HG03159 (cell line): ENCODE measurements around the gene SLC16A12.
"Not testable (repeated sequence)": the region's sequence is repeated elsewhere in the genome, so short reads cannot be mapped to it uniquely, and the experiment has no call there.

Experiments
- ATAC-seq: cut with Tn5 transposase; IDR thresholded peaks from one replicate; pipeline ENCODE4 v1.9.1; 2021; ENCODE audit warnings: mild to moderate bottlenecking, moderate library complexity; ENCODE audit not compliant: unreplicated experiment

SLC16A12 gene

DNA sequence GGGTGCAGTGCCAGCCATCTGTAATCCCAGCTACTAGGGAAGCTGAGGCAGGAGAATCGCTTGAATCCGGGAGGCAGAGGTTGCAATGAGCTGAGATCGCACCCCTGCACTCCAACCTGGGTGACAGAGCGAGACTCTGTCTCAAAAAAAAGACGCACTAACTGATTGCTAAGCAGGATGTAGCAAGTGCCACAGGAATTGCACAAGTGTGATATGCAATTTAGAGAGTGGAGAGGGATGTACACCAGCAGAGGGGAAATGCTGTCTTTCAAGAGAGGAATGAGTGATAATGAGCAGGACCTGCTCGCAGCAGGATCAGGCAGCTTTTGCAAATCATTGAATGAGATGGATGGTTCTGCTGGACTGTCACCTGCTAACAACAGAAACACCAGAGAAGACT is 13.3 kb upstream of the SLC16A12 start:
- ATAC-seq, result no peak

- no peak for ATAC-seq
Observed at GRCh38 chr10:89547853-89548513, 12.6 kb upstream of the SLC16A12 start.

DNA sequence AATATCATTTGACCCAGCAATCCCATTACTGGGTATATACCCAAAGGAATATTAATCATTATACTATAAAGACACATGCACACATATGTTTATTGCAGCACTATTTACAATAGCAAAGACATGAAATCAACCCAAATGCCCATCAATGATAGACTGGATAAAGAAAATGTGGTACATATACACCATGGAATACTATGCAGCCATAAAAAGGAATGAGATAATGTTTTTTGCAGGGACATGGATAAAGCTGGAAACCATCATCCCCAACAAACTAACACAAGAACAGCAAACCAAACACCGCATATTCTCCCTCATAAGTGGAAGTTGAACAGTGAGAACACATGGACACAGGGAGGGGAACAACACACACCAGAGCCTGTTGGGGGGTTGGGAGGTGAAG is 11.3 kb upstream of the SLC16A12 start:
- not testable (repeated sequence) for ATAC-seq

DNA sequence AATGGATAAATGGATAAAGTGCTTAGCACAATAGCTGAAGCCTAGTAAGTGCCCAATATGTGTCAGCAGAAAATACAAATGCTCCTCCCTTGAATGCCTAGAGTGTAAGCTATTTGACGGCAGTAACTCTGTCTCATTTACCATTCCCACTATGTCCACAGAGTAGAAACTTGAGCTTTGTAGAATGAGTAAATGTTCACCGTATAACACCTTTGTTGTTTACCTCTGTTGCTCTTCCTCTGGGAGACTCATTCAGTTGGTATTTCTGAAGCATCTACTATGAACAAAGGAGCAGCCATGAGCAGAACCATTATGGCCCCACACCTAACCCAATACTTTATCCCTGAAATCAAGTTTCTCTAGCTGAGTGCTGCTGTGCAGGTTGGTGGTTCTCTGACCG is 8.4 kb upstream of the SLC16A12 start:
- no peak for ATAC-seq

DNA sequence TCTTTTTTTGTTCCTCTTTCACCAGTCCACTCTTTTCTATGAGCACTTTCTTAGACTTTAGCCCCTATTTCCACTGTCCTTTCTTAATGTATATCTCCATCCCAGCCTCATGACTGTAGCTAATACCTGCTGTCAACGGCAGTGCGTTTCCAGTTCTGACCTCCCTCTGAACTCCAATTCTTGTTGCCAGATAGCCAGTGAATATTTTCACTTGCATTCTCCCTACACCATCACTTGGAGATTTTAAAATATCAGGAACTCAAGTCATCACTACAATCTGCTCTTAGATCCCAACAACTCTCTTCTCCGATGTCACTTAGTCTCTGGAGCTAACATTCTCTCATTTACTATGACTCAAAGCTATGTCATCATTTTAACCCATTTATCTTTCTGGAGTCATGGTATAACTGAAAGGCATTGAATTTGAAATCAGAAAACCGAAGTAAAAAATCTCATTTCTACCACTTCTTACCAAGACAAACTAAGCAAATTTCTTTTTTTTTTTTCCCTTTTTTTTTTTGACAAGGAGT is 5.1 kb upstream of the SLC16A12 start:
- ATAC-seq, result no peak

GRCh38 chr10:89537364-89537763 is 2.0 kb upstream of the SLC16A12 start:
- ATAC-seq, result no peak

DNA sequence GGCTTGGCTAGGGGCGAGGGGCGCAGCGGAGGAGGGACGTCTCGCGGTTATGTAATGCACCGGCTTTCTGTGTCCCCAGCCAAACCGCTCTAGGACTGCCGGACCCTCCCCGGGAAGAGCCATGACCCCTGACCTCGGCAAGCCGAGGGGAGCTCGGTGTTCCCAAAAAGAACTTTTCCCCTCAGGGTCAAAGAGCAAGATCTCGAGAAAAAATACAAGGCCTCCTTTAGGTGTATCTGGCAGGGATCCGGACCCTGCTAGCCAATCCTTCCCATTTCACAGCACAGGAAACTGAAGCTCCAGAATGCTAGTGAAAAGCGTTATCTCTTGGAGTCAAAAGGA is 590 bp upstream of the SLC16A12 start:
- ATAC-seq, result no peak

DNA sequence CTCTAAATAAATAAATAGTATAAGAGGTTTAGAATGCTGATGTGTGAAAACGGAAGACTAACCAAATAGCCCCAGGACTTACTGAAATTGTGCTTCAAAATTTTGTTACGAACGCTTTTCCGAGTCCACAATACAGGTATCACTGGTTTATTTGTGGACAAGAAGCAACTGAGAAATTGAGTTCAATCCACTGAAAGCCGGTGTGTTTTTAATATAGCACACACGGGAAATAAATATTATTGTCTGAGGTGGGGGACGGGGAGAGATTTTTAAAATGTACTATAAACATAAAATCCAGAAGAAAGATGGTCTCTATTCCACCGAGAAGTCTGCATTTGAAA is 598 bp downstream of the SLC16A12 start:
- ATAC-seq, result no peak

GRCh38 chr10:89532476-89532875 is 2.9 kb downstream of the SLC16A12 start:
- ATAC-seq, result no peak

GRCh38 chr10:89531359-89531758 is 4.0 kb downstream of the SLC16A12 start:
- no peak for ATAC-seq

DNA sequence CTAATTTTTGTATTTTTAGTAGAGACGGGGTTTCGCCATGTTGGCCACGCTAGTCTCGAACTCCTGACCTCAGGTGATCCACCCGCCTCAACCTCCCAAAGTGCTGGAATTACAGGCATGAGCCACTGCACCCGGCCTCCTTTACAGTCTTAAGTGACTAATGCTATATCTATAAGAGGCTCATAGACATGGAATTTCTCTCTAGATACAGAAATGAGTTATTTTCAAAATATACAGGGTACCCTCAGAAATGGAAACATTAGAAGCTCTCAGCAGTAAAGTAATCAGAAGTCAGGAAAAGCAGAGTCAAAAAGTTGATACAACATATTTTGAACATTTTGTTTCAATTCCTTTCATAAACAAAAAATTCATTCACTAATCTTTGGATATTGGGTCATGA is 5.7 kb downstream of the SLC16A12 start:
- ATAC-seq, result not testable (repeated sequence)

GRCh38 chr10:89526358-89526757 is 9.0 kb downstream of the SLC16A12 start:
- no peak for ATAC-seq

DNA sequence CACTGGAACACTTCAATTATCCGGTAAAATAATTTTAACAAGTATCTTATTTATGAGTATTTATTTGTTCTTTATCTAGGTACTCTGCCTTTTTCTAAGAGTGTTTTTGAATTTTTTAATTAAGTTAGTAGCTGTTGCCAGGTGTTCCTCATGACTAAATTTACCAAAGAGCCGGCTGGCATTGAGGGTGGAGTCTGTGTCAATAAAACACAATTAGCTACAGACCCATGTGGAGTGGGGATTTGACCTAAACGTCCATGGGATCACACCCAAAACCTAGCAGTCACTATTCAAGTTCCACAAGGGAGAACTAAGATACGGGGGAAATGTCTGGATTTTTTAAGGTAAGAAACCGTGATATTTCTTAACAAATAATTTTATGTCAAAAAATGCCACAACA is 9.8 kb downstream of the SLC16A12 start:
- ATAC-seq, result no peak

- no peak for ATAC-seq
Observed at GRCh38 chr10:89524279-89524678, 11.1 kb downstream of the SLC16A12 start.

GRCh38 chr10:89523274-89523673 is 12.1 kb downstream of the SLC16A12 start:
- no peak for ATAC-seq

GRCh38 chr10:89522463-89522862 is 12.9 kb downstream of the SLC16A12 start:
- no peak for ATAC-seq

DNA sequence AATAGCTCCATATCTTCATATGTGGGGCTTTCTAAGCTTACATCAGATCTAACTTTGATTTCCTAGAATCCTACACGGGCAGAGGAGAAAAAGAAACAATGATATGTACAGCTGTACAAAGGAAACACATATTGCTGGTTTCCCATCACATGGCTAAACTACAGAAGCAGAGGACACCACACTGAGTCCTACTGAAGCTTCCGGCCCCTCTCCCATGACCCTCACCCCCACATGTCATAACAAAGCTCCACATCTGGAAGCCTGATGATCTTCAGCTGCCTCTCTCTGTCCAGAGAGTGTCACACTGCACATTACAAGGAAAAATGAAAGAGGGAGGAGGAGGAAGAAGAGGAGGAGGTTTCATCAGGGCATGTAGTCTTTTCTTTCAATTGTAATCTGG is 14.0 kb downstream of the SLC16A12 start:
- ATAC-seq, result no peak

GRCh38 chr10:89520706-89521105 is 14.7 kb downstream of the SLC16A12 start:
- no peak for ATAC-seq

DNA sequence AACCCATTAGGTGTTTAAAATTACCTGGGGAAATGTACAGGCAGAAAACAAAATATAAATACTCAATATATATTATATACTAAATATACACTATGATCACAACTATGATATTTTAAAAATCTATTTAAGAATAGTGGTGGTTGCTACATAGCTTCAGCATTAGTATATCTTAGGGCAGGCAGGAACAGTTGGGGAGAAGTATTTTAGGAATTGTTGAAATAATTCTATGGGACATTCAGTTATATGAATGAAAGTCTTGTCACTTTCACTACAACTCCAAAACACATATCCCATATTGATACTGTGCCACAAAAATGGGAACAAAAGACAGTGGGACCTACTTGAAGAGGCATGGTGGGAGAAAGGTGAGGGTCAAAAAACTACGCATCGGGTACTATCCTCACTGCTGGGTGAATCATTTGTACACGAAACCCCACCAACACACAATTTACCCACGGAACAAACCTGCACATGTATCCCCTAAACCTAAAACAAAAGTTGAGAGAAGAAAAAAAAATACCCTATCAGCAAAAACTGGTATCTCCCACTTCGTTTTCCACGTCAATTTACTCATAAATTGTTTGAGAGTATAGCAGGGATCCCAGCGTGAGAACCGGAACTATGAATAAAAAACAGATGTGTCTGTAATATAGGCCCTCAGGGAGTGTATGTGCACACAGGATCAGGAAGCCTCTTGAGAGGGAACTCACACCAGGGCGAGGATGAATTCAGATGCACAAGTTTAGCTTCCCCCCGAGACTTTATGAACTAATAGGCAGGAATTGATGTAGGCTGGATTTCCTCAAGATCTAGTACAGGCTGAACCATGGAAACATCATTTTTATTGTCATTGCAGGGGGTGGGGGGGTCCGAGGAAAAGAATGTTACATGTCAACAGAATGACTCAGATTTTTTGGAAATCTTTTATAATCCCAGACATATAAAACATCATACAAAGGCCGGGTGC is 16.2 kb downstream of the SLC16A12 start:
- ATAC-seq, result no peak

DNA sequence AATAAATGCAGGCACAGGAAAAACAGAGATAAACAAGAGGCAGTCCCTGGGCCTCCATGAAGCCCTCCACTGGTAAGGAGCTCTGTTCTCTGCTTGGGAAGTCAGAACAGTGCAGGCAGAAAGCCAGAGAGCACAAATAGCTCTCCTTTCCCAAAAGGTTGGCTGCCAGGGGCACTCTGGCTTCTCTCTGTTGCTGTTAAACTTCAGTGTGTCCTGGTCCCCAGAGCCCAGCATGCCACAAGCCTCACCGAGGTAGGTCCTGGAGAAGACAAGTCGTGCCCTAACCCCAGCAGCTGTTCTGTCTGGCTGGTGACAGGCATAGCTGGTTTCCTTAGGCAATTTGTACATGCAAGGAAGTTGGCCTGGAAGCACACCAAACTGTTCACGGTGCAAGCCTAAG is 17.3 kb downstream of the SLC16A12 start:
- ATAC-seq, result no peak

DNA sequence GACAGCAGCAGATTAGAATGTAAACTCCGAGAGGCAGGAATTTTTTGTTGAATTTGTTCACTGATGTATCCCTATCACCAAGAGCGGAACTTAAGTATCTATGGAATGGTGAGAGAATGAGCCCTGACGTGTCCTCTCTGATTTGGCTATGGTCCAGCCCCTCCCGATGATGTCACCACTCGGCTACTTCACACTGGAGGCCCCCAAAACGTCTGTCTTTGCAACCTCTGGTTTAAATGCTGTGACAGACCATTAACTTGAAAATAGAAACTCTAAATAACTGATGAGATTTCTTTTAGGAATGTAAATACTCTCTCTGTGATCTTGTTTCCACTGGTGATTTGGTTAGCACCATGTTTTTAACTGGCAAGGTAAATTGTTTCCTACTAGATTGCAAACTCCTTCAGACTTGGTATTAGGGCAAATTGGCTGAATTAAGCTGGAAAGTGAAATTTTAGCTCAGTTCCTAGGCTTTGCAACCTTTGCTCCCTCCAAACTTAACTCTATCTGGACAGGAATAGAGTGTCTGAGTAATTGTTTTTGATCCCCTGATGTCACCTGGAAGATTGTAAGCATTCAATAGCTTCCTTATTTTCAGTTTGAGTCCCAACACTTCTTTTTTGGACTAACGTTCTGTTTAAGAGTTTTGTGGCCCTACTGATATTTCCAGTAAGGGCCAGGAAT is 19.1 kb downstream of the SLC16A12 start:
- ATAC-seq, result no peak
